ENCODE data around the gene PSMC6. TPM values are rescaled to one million over a fixed set of nuclear protein-coding genes. Genes with fewer than 3 reads are reported as not detected.

The PSMC6 gene
- total RNA-seq (2022; extraction: Qiagen RNA extraction; ENCODE audit: low read depth) = 86.8 to 101 TPM (median 93.0 TPM) in 5 replicates

GRCh38 chr14:52706724-52707706 is at the start of gene PSMC6:
Gene PSMC6, plus strand, starts transcription at chr14:52707200. Its CDS starts 20 bp downstream, at chr14:52707220.

DNA sequence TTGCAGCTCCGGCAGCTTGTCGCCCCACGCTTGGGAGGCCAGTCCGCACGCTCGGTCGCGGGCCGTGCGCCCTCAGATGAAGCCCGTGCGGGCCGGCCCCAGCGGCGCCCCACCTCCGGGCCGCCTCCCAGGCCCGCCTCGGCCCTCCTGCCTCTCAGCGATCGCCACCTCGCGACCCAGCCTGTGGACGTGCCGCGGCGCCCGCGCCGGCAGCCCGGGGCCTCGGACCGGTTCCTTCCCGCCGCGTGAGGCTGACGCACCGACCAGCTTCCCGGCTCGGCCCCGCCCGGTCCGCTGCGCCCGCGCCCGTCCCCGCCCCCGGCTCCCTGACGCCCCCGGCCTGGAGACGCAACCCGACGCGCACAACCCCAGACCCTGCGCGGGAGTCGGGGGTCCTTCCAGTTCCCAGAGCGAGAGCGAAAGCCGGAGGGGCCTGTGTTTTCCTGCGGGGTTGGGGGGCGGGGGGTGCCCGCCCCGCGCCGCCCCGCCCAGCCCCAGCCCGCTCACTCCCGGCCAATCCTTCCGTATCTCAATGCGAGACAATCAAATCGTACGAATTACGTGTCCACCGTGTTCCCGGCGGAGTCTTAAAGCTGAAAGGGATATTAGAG is 11.4 kb upstream of the PSMC6 start, which contains the start of gene ERO1A:
TSS of gene ERO1A (minus strand) at position 78 of the 611 bp plus-strand sequence. CDS start at position 1, 77 bp downstream.

DNA sequence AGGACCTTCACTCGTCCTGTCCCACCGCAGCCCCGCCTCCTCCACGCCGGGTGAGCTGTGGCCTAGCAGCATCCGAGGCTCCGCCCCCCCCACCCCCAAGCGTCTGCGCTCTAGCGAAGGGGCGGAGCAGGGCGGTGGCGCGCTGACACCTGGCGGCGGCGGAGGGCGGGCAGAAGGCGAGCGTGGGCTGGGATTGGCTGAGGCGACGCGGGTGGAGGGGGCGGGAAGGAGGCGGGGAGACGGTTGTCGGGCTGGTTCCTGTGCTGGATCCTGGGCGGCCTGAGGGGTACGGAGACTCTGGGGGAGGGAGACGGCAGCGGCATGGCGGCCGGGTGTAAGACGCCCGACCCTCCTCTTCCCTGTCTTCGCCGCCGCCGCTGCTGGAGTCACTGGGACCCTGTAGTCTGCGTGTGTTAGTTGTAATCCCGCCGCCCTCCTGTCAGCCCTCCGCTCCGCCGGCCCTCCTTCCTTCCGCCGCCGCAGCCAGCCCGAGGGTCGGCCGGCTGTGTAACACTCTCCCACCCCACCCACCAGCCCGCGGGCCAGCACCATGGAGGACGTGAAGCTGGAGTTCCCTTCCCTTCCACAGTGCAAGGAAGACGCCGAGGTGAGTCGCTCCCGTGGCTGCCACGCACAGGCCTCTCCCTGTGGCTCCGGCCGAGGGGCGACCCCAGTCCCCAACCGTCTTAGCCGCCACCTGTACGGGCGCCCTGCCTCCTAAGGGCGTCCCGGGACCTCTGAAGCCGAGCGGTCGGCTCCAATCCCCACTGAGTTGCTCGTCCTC is 23.1 kb downstream of the PSMC6 start, which contains the start of gene STYX:
TSS of gene STYX (plus strand) at position 242 of the 784 bp plus-strand sequence. CDS start at position 551, 309 bp downstream.

Other genes starting within 250 kb of the PSMC6 start
- gene TXNDC16, start 154.7 kb upstream of the PSMC6 start, total RNA-seq (2022; extraction: Qiagen RNA extraction; ENCODE audit: low read depth) = 0.82 to 1.9 TPM (median 1.2 TPM) in 5 replicates
- 0.08 to 0.30 TPM (median 0.15 TPM) in 4 of 5 replicates, not detected in the other for gene GPR137C, start 154.4 kb upstream of the PSMC6 start, total RNA-seq (2022; extraction: Qiagen RNA extraction; ENCODE audit: low read depth)
- gene ERO1A, start 11.6 kb upstream of the PSMC6 start, total RNA-seq (2022; extraction: Qiagen RNA extraction; ENCODE audit: low read depth) = 43.4 to 66.8 TPM (median 57.2 TPM) in 5 replicates
- 4.0 to 7.6 TPM (median 6.3 TPM) in 5 replicates for gene STYX, start 23.0 kb downstream of the PSMC6 start, total RNA-seq (2022; extraction: Qiagen RNA extraction; ENCODE audit: low read depth)
- gene GNPNAT1, start 84.4 kb downstream of the PSMC6 start, total RNA-seq (2022; extraction: Qiagen RNA extraction; ENCODE audit: low read depth) = 45.4 to 53.9 TPM (median 49.2 TPM) in 5 replicates
- gene FERMT2, start 243.8 kb downstream of the PSMC6 start, total RNA-seq (2022; extraction: Qiagen RNA extraction; ENCODE audit: low read depth) = 35.7 to 49.1 TPM (median 40.4 TPM) in 5 replicates

All from A549 treated with DMSO at 1 μM for 4 hours (cell line).